Activated CD4-positive, alpha-beta T cell treated with anti-CD3 and anti-CD28 coated beads, Interleukin-2, amount 10 ng/mL, durations not matched to agents 7 days and 5 days (primary cell): ENCODE measurements around the gene MIEF1. TPM values are rescaled to one million over a fixed set of nuclear protein-coding genes. Genes with fewer than 3 reads are reported as not detected.
A peak's percentile ranks its signal among the peaks of the same experiment; 100 is the strongest.

Experiments
- CTCF ChIA-PET: fragments of 350-600 bp; sonication (Branson Sonifier 250); formaldehyde crosslinking; loops from one replicate; lab custom pipeline; 2021; ENCODE audit warnings: antibody characterized with exemption; lab: Charles Lee
- POLR2A ChIA-PET: fragments of 350-600 bp; sonication (Branson Sonifier 250); formaldehyde crosslinking; loops from one replicate; lab custom pipeline; 2021; ENCODE audit warnings: antibody characterized with exemption; lab: Charles Lee
- DNase-seq: peaks from one replicate; pipeline ENCODE4 v3.0.0-alpha.2; 2020
- H3K27ac Mint-ChIP-seq: one replicate; pipeline ENCODE4 v1.8.0; 2021; ENCODE audit warnings: mild to moderate bottlenecking, moderate library complexity, mixed read lengths
- H3K27me3 Mint-ChIP-seq: one replicate; pipeline ENCODE4 v1.8.0; 2021; ENCODE audit warnings: mixed read lengths
- H3K36me3 Mint-ChIP-seq: one replicate; pipeline ENCODE4 v1.8.0; 2021; ENCODE audit warnings: low read depth, mixed read lengths
- H3K4me1 Mint-ChIP-seq: one replicate; pipeline ENCODE4 v1.8.0; 2021; ENCODE audit warnings: mixed read lengths
- H3K4me3 Mint-ChIP-seq: one replicate; pipeline ENCODE4 v1.8.0; 2021; ENCODE audit warnings: mild to moderate bottlenecking, moderate library complexity, mixed read lengths
- H3K9me3 Mint-ChIP-seq: one replicate; pipeline ENCODE4 v1.8.0; 2021; ENCODE audit warnings: mixed read lengths
- total RNA-seq, 2 experiments: library from RNA; stranded (reverse); gene quantifications; one replicate each; pipeline ENCODE4 v1.2.3, GENCODE V29; 2021

MIEF1 gene
- total RNA-seq, 2 experiments from 2014 or later = 34.8 to 40.0 TPM

- H3K4me3 Mint-ChIP-seq = peak overlapping the region; percentile 52
- H3K27ac Mint-ChIP-seq = peak overlapping the region; percentile 80
- H3K4me1 Mint-ChIP-seq = peaks cover 86% of the 10 kb centered on the region
- CTCF ChIA-PET = interaction anchor here (0.6 to 11.4 kb wide), 37 partner anchors 9 to 819 kb away, joined by 3 to 216 read pairs (median 5); partner anchors contain the start of genes ATF4, CBX7, MIEF1 and RPL3
- no peak for DNase-seq
- POLR2A ChIA-PET = interaction anchor here (1.0 to 1.2 kb wide), 2 partner anchors 10 to 210 kb away, joined by 6 to 7 read pairs; partner anchors contain the start of genes ATF4 and RPL3
- H3K36me3 Mint-ChIP-seq = peaks cover 55% of the 10 kb centered on the region
- H3K27me3 Mint-ChIP-seq = no peaks in the 10 kb centered on the region
- H3K9me3 Mint-ChIP-seq = no peaks in the 10 kb centered on the region
Observed at GRCh38 chr22:39529487-39529851, 27.4 kb downstream of the MIEF1 start.

GRCh38 chr22:39530116-39530515 is 28.0 kb downstream of the MIEF1 start:
- ChIA-PET POLR2A (interaction anchor here (0.6 kb wide), 1 partner anchor 28 kb away, joined by 4 read pairs; the partner anchor contains the start of gene MIEF1), CTCF (interaction anchor here (0.6 to 11.4 kb wide), 13 partner anchors 8 to 1376 kb away, joined by 3 to 216 read pairs (median 9); partner anchors contain the start of genes ATF4, MIEF1 and TAB1)
- peaks cover 49% of the 10 kb centered on the region for H3K36me3 Mint-ChIP-seq
- H3K4me3 Mint-ChIP-seq = peak overlapping the region; percentile 11
- no peak for DNase-seq
- H3K4me1 Mint-ChIP-seq = peaks cover 80% of the 10 kb centered on the region
- no peaks in the 10 kb centered on the region for H3K9me3 Mint-ChIP-seq
- no peak overlapping the region for H3K27ac Mint-ChIP-seq
- no peaks in the 10 kb centered on the region for H3K27me3 Mint-ChIP-seq

GRCh38 chr22:39530692-39531331 is 28.7 kb downstream of the MIEF1 start:
- POLR2A ChIA-PET = no interaction called here

GRCh38 chr22:39532215-39533073 is 30.4 kb downstream of the MIEF1 start, which contains the start of gene RPS19BP1:
RPS19BP1 (minus strand) TSS chr22:39532748; CDS start chr22:39532738, 10 bp downstream.
- peak within 1 kb of the TSS; percentile 89 for H3K27ac Mint-ChIP-seq
- H3K36me3 Mint-ChIP-seq = peaks cover 34% of the 10 kb centered on the region
- ChIA-PET POLR2A (no interaction called here), CTCF (interaction anchor here (1.6 to 11.4 kb wide), 4 partner anchors 16 to 493 kb away, joined by 3 to 216 read pairs (median 32); partner anchors contain the start of gene MIEF1)
- no peaks in the 10 kb centered on the region for H3K9me3 Mint-ChIP-seq
- H3K27me3 Mint-ChIP-seq = no peaks in the 10 kb centered on the region
- peaks cover 60% of the 10 kb centered on the region for H3K4me1 Mint-ChIP-seq
- peak within 1 kb of the TSS; percentile 85 for H3K4me3 Mint-ChIP-seq
- peak; percentile 100 for DNase-seq

More at GRCh38 chr22:39530692-39531331, 28.7 kb downstream of the MIEF1 start:
- Mint-ChIP-seq H3K4me1 (peaks cover 73% of the 10 kb centered on the region), H3K4me3 (peak overlapping the region; percentile 85), H3K36me3 (peaks cover 43% of the 10 kb centered on the region), H3K27me3 (no peaks in the 10 kb centered on the region), H3K9me3 (no peaks in the 10 kb centered on the region), H3K27ac (peak overlapping the region; percentile 76)
- DNase-seq = no peak
- CTCF ChIA-PET = interaction anchor here (0.7 to 11.4 kb wide), 10 partner anchors 11 to 1375 kb away, joined by 3 to 216 read pairs (median 12); partner anchors contain the start of genes ATF4, MIEF1 and TAB1

GRCh38 chr22:39534092-39534506 is 32.0 kb downstream of the MIEF1 start:
- POLR2A ChIA-PET = no interaction called here
- peaks cover 44% of the 10 kb centered on the region for H3K4me1 Mint-ChIP-seq
- DNase-seq = no peak
- H3K4me3 Mint-ChIP-seq = no peak overlapping the region
- no peaks in the 10 kb centered on the region for H3K27me3 Mint-ChIP-seq
- peak overlapping the region; percentile 22 for H3K27ac Mint-ChIP-seq
- CTCF ChIA-PET = interaction anchor here (0.6 to 4.5 kb wide), 26 partner anchors 10 to 693 kb away, joined by 3 to 57 read pairs (median 5); partner anchors contain the start of gene TNRC6B
- peaks cover 27% of the 10 kb centered on the region for H3K36me3 Mint-ChIP-seq
- H3K9me3 Mint-ChIP-seq = no peaks in the 10 kb centered on the region

- ChIA-PET CTCF (interaction anchor here (0.5 to 4.5 kb wide), 34 partner anchors 8 to 692 kb away, joined by 3 to 57 read pairs (median 4); partner anchors contain the start of gene TNRC6B), POLR2A (no interaction called here)
- no peaks in the 10 kb centered on the region for H3K9me3 Mint-ChIP-seq
- H3K4me3 Mint-ChIP-seq = no peak overlapping the region
- peak; percentile 82 for DNase-seq
- H3K36me3 Mint-ChIP-seq = peaks cover 21% of the 10 kb centered on the region
- H3K4me1 Mint-ChIP-seq = peaks cover 37% of the 10 kb centered on the region
- H3K27me3 Mint-ChIP-seq = no peaks in the 10 kb centered on the region
- peak overlapping the region; percentile 22 for H3K27ac Mint-ChIP-seq
Observed at GRCh38 chr22:39534591-39535356, 32.7 kb downstream of the MIEF1 start.

- ChIA-PET CTCF (interaction anchor here (0.5 to 4.5 kb wide), 25 partner anchors 8 to 520 kb away, joined by 3 to 57 read pairs (median 4); no protein-coding TSS in a partner anchor), POLR2A (no interaction called here)
- no peaks in the 10 kb centered on the region for H3K27me3 Mint-ChIP-seq
Observed at GRCh38 chr22:39535357-39535725, 33.3 kb downstream of the MIEF1 start.

GRCh38 chr22:39535831-39536449 is 33.9 kb downstream of the MIEF1 start:
- Mint-ChIP-seq H3K4me3 (no peak overlapping the region), H3K36me3 (peaks cover 10% of the 10 kb centered on the region), H3K27me3 (no peaks in the 10 kb centered on the region), H3K9me3 (no peaks in the 10 kb centered on the region), H3K27ac (no peak overlapping the region), H3K4me1 (peaks cover 25% of the 10 kb centered on the region)
- ChIA-PET POLR2A (no interaction called here), CTCF (interaction anchor here (0.6 to 4.5 kb wide), 8 partner anchors 10 to 783 kb away, joined by 3 to 57 read pairs (median 9); no protein-coding TSS in a partner anchor)
- DNase-seq = no peak

More at GRCh38 chr22:39535357-39535725, 33.3 kb downstream of the MIEF1 start:
- H3K27ac Mint-ChIP-seq = no peak overlapping the region
- H3K4me1 Mint-ChIP-seq = peaks cover 31% of the 10 kb centered on the region
- no peak overlapping the region for H3K4me3 Mint-ChIP-seq
- no peak for DNase-seq
- H3K9me3 Mint-ChIP-seq = no peaks in the 10 kb centered on the region
- peaks cover 16% of the 10 kb centered on the region for H3K36me3 Mint-ChIP-seq

GRCh38 chr22:39536711-39537110 is 34.6 kb downstream of the MIEF1 start:
- Mint-ChIP-seq H3K4me3 (no peak overlapping the region), H3K36me3 (peaks cover 4% of the 10 kb centered on the region), H3K27me3 (no peaks in the 10 kb centered on the region), H3K27ac (no peak overlapping the region), H3K4me1 (peaks cover 18% of the 10 kb centered on the region), H3K9me3 (no peaks in the 10 kb centered on the region)
- ChIA-PET CTCF (interaction anchor here (0.6 to 4.5 kb wide), 3 partner anchors 34 to 811 kb away, joined by 3 to 57 read pairs (median 4); no protein-coding TSS in a partner anchor), POLR2A (no interaction called here)
- DNase-seq = no peak

GRCh38 chr22:39537975-39538374 is 35.9 kb downstream of the MIEF1 start:
- Mint-ChIP-seq H3K4me3 (no peak overlapping the region), H3K27ac (no peak overlapping the region), H3K9me3 (no peaks in the 10 kb centered on the region), H3K36me3 (no peaks in the 10 kb centered on the region), H3K4me1 (peaks cover 11% of the 10 kb centered on the region), H3K27me3 (no peaks in the 10 kb centered on the region)
- CTCF ChIA-PET = interaction anchor here (1.2 to 2.0 kb wide), 2 partner anchors 9 to 487 kb away, joined by 7 read pairs; no protein-coding TSS in a partner anchor
- POLR2A ChIA-PET = no interaction called here
- DNase-seq = no peak

- no peaks in the 10 kb centered on the region for H3K9me3 Mint-ChIP-seq
- peaks cover 33% of the 10 kb centered on the region for H3K27me3 Mint-ChIP-seq
- peak; percentile 44 for DNase-seq
- no peak overlapping the region for H3K4me3 Mint-ChIP-seq
- no peaks in the 10 kb centered on the region for H3K36me3 Mint-ChIP-seq
- POLR2A ChIA-PET = no interaction called here
- CTCF ChIA-PET = interaction anchor here (0.6 to 1.9 kb wide), 5 partner anchors 8 to 481 kb away, joined by 3 to 6 read pairs (median 5); no protein-coding TSS in a partner anchor
- H3K4me1 Mint-ChIP-seq = peaks cover 18% of the 10 kb centered on the region
- H3K27ac Mint-ChIP-seq = no peak overlapping the region
Observed at GRCh38 chr22:39543095-39543494, 41.0 kb downstream of the MIEF1 start.
